Activated CD4-positive, alpha-beta T cell treated with anti-CD3 and anti-CD28 coated beads, Interleukin-2, amount 10 ng/mL, durations not matched to agents 24 days and 14 days (primary cell): Measurements from ENCODE around the gene TGFA. TPM values are rescaled to one million over a fixed set of nuclear protein-coding genes. Genes with fewer than 3 reads are reported as not detected.

Experiments used
- DNase-seq: peaks from one replicate; pipeline ENCODE4 v3.0.0; 2022
- H3K27ac Mint-ChIP-seq: one replicate; pipeline ENCODE4 v1.8.0; 2022; ENCODE audit warnings: mild to moderate bottlenecking, mixed read lengths
- H3K27me3 Mint-ChIP-seq: one replicate; pipeline ENCODE4 v1.8.0; 2022; ENCODE audit warnings: mixed read lengths
- H3K36me3 Mint-ChIP-seq: one replicate; pipeline ENCODE4 v1.8.0; 2022; ENCODE audit warnings: low read depth, mild to moderate bottlenecking, mixed read lengths
- H3K4me1 Mint-ChIP-seq: one replicate; pipeline ENCODE4 v1.8.0; 2021; ENCODE audit warnings: mixed read lengths
- H3K4me3 Mint-ChIP-seq: one replicate; pipeline ENCODE4 v1.8.0; 2022; ENCODE audit warnings: mild to moderate bottlenecking, moderate library complexity, mixed read lengths
- H3K9me3 Mint-ChIP-seq: one replicate; pipeline ENCODE4 v1.8.0; 2021; ENCODE audit warnings: mixed read lengths
- intact Hi-C: fragments of 100-400 bp; cut with micrococcal nuclease; formaldehyde crosslinking; loops from one replicate; pipeline ENCODE4 v1.15.1; 2023
- total RNA-seq: library from RNA; stranded (reverse); gene quantifications from 2 replicates; pipeline ENCODE4 v1.2.3, GENCODE V29; 2022

The TGFA gene
- total RNA-seq: not detected in 2 replicates

GRCh38 chr2:70553584-70554337 is at the start of gene TGFA:
TGFA (minus strand) TSS chr2:70553826; CDS start chr2:70553767, 59 bp downstream.
- H3K27me3 Mint-ChIP-seq: peaks cover 68% of the 10 kb centered on the region
- peaks cover 15% of the 10 kb centered on the region for H3K4me1 Mint-ChIP-seq
- H3K4me3 Mint-ChIP-seq: peak within 1 kb of the TSS; percentile 85
- intact Hi-C loops: loop anchor here (5.0 kb wide), 1 partner anchor 251 kb away; the partner anchor contains the start of gene FAM136A
- no peak within 1 kb of the TSS for H3K27ac Mint-ChIP-seq
- H3K9me3 Mint-ChIP-seq: no peaks in the 10 kb centered on the region
- no peaks in the 10 kb centered on the region for H3K36me3 Mint-ChIP-seq
- peak; percentile 88 for DNase-seq

GRCh38 chr2:70603066-70603465 is 49.4 kb upstream of the TGFA start:
- Mint-ChIP-seq H3K4me1 (no peaks in the 10 kb centered on the region), H3K4me3 (no peak overlapping the region), H3K27me3 (peaks cover 24% of the 10 kb centered on the region), H3K9me3 (no peaks in the 10 kb centered on the region), H3K27ac (no peak overlapping the region), H3K36me3 (no peaks in the 10 kb centered on the region)
- intact Hi-C loops: no loop called here
- DNase-seq: no peak

DNA sequence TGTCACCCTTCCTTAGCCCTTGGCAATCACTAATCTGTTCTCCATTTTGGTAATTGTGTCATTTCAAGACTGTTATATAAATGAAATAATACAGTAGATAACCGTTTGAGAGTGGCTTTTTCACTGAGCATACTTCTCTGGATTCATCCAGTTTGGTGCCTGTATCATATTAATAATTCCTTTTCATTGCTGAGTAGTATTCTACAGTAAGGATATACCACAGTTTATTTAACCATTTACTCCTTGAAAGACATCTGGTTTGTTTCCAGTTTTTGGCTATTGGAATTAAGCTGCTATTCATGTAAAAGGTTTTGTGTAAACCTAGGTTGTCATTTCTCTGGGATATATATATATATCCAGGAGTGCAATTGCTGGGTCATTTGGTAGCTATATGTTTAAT is 44.6 kb upstream of the TGFA start:
- no peaks in the 10 kb centered on the region for H3K36me3 Mint-ChIP-seq
- no peak overlapping the region for H3K27ac Mint-ChIP-seq
- intact Hi-C loops: no loop called here

DNA sequence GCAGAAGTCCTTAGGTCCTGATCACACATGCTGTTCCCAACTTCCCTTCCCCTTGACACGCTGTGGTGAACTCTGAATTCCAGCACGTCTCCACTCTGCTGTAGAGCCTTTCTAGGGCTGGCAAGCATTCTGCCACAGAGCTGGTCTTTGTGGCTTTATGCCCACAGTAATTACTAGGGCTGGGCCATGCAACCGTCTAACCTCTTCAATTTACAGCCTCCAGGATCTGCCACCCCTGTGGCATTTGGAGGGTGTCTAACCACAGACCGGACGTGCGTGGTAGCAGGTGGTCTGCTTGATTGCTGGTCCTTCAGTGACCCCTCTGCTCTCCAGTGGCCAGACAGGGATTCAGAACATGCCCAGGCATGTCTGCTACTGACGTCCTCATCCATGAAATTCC is 43.1 kb upstream of the TGFA start:
- peaks cover 11% of the 10 kb centered on the region for H3K27me3 Mint-ChIP-seq
- no peak overlapping the region for H3K27ac Mint-ChIP-seq
- DNase-seq: peak; percentile 46
- H3K36me3 Mint-ChIP-seq: no peaks in the 10 kb centered on the region
- peaks cover 2% of the 10 kb centered on the region for H3K4me1 Mint-ChIP-seq
- H3K4me3 Mint-ChIP-seq: no peak overlapping the region
- H3K9me3 Mint-ChIP-seq: no peaks in the 10 kb centered on the region
- intact Hi-C loops: no loop called here

More for the DNA sequence above, 44.6 kb upstream of the TGFA start:
- no peaks in the 10 kb centered on the region for H3K9me3 Mint-ChIP-seq
- H3K4me3 Mint-ChIP-seq: no peak overlapping the region
- H3K4me1 Mint-ChIP-seq: peaks cover 2% of the 10 kb centered on the region
- no peak for DNase-seq
- H3K27me3 Mint-ChIP-seq: peaks cover 11% of the 10 kb centered on the region

GRCh38 chr2:70596293-70596692 is 42.7 kb upstream of the TGFA start:
- H3K9me3 Mint-ChIP-seq: no peaks in the 10 kb centered on the region
- H3K27me3 Mint-ChIP-seq: peaks cover 11% of the 10 kb centered on the region
- peak; percentile 52 for DNase-seq
- H3K4me3 Mint-ChIP-seq: no peak overlapping the region
- no peaks in the 10 kb centered on the region for H3K36me3 Mint-ChIP-seq
- H3K27ac Mint-ChIP-seq: no peak overlapping the region
- intact Hi-C loops: no loop called here
- peaks cover 2% of the 10 kb centered on the region for H3K4me1 Mint-ChIP-seq

DNA sequence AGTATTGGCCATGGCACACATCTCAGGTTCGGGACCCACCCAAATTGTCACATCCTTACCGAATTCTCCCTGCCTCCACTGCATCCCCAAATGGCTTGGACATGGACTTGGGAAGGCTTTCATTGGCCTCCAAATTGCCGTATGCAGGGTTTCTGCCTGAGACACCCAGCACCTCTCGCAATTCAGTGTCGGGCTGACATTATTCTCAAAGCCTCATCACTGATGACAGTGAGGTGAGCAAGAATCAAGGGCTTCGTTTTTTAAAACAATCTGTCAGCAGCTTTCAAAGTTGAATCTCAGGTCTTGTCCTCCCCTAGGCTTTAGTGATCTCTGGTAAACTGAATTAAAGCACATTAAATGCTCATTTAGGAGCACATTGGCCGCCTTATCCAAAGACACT is 29.5 kb upstream of the TGFA start:
- no peak overlapping the region for H3K4me3 Mint-ChIP-seq
- intact Hi-C loops: no loop called here

GRCh38 chr2:70580352-70580751 is 26.7 kb upstream of the TGFA start:
- H3K27me3 Mint-ChIP-seq: peaks cover 17% of the 10 kb centered on the region
- intact Hi-C loops: no loop called here
- no peak for DNase-seq
- H3K27ac Mint-ChIP-seq: no peak overlapping the region
- no peaks in the 10 kb centered on the region for H3K4me1 Mint-ChIP-seq
- no peaks in the 10 kb centered on the region for H3K36me3 Mint-ChIP-seq
- H3K4me3 Mint-ChIP-seq: no peak overlapping the region
- no peaks in the 10 kb centered on the region for H3K9me3 Mint-ChIP-seq

More for the DNA sequence above, 29.5 kb upstream of the TGFA start:
- Mint-ChIP-seq H3K36me3 (no peaks in the 10 kb centered on the region), H3K27me3 (peaks cover 3% of the 10 kb centered on the region), H3K4me1 (no peaks in the 10 kb centered on the region), H3K9me3 (no peaks in the 10 kb centered on the region), H3K27ac (no peak overlapping the region)
- DNase-seq: peak; percentile 50

GRCh38 chr2:70574618-70575017 is 21.0 kb upstream of the TGFA start:
- intact Hi-C loops: no loop called here
- Mint-ChIP-seq H3K4me1 (peaks cover 3% of the 10 kb centered on the region), H3K27ac (no peak overlapping the region), H3K4me3 (no peak overlapping the region), H3K27me3 (peaks cover 33% of the 10 kb centered on the region), H3K9me3 (no peaks in the 10 kb centered on the region), H3K36me3 (no peaks in the 10 kb centered on the region)
- no peak for DNase-seq

- intact Hi-C loops: no loop called here
- Mint-ChIP-seq H3K4me1 (peaks cover 3% of the 10 kb centered on the region), H3K27me3 (peaks cover 33% of the 10 kb centered on the region), H3K36me3 (no peaks in the 10 kb centered on the region), H3K4me3 (no peak overlapping the region), H3K9me3 (no peaks in the 10 kb centered on the region), H3K27ac (no peak overlapping the region)
- DNase-seq: no peak
Observed at GRCh38 chr2:70574109-70574508, 20.5 kb upstream of the TGFA start.

DNA sequence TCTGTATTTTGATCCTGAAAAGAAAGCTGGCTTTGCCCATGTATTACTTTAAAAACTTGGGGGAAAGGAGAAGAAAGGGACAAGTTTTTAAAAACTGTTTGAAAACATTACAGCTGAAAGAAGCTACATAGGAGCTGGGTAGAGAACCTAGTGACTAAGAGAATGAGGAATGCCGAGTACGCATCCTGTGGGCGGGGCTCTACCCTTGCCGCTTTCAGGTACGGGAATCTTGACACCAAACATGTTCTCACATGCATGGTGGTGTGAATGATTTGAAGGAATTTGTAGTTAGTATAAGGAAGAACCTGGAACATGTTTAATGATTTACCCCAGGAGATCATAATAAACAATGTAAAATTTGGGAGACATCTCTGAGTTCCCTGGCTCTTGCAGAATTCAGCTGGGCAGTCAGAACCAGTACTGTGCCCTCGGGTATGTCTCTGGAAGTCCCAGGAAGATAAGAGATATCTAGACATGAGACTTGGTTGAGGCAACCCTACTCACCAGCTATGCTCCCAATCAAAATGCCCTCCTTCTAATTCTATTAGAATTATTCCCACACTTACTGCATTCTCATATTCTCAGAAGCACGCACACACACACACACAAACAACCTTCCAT is 16.5 kb upstream of the TGFA start:
- DNase-seq: peak; percentile 24
- intact Hi-C loops: no loop called here
- Mint-ChIP-seq H3K27me3 (peaks cover 19% of the 10 kb centered on the region), H3K36me3 (no peaks in the 10 kb centered on the region), H3K27ac (no peak overlapping the region), H3K9me3 (no peaks in the 10 kb centered on the region), H3K4me3 (no peak overlapping the region), H3K4me1 (peaks cover 3% of the 10 kb centered on the region)

GRCh38 chr2:70569559-70569958 is 15.9 kb upstream of the TGFA start:
- no peak for DNase-seq
- H3K4me3 Mint-ChIP-seq: no peak overlapping the region
- no peaks in the 10 kb centered on the region for H3K36me3 Mint-ChIP-seq
- peaks cover 3% of the 10 kb centered on the region for H3K4me1 Mint-ChIP-seq
- peaks cover 17% of the 10 kb centered on the region for H3K27me3 Mint-ChIP-seq
- H3K9me3 Mint-ChIP-seq: no peaks in the 10 kb centered on the region
- no peak overlapping the region for H3K27ac Mint-ChIP-seq
- intact Hi-C loops: no loop called here

- Mint-ChIP-seq H3K4me1 (no peaks in the 10 kb centered on the region), H3K27me3 (peaks cover 8% of the 10 kb centered on the region), H3K4me3 (no peak overlapping the region), H3K27ac (no peak overlapping the region), H3K36me3 (no peaks in the 10 kb centered on the region), H3K9me3 (no peaks in the 10 kb centered on the region)
- peak; percentile 34 for DNase-seq
- intact Hi-C loops: no loop called here
Observed at GRCh38 chr2:70566906-70567305, 13.3 kb upstream of the TGFA start.

GRCh38 chr2:70566464-70566863 is 12.8 kb upstream of the TGFA start:
- Mint-ChIP-seq H3K4me3 (no peak overlapping the region), H3K9me3 (no peaks in the 10 kb centered on the region), H3K27ac (no peak overlapping the region), H3K36me3 (no peaks in the 10 kb centered on the region), H3K27me3 (peaks cover 9% of the 10 kb centered on the region), H3K4me1 (no peaks in the 10 kb centered on the region)
- peak; percentile 41 for DNase-seq
- intact Hi-C loops: no loop called here

- no peaks in the 10 kb centered on the region for H3K36me3 Mint-ChIP-seq
- peak; percentile 33 for DNase-seq
- no peaks in the 10 kb centered on the region for H3K4me1 Mint-ChIP-seq
- H3K27me3 Mint-ChIP-seq: peaks cover 11% of the 10 kb centered on the region
- no peak overlapping the region for H3K27ac Mint-ChIP-seq
- no peak overlapping the region for H3K4me3 Mint-ChIP-seq
- intact Hi-C loops: no loop called here
- no peaks in the 10 kb centered on the region for H3K9me3 Mint-ChIP-seq
Observed at GRCh38 chr2:70565039-70565731, 11.6 kb upstream of the TGFA start.
